HepG2 (cell line): ENCODE data around the gene GPRIN1. TPM values are rescaled to one million over a fixed set of nuclear protein-coding genes. Genes with fewer than 3 reads are reported as not detected.

Source experiments
- E2F5 ChIP-seq: sonication (generic); formaldehyde crosslinking; conservative IDR thresholded peaks from 2 replicates; pipeline ENCODE4 v1.4.0; 2020; ENCODE audit warnings: missing genetic modification reagents
- PRDM10 ChIP-seq: sonication (generic); formaldehyde crosslinking; IDR thresholded peaks from 2 replicates; pipeline ENCODE4 v1.4.0; 2020; ENCODE audit warnings: low read depth, missing genetic modification reagents
- PREB ChIP-seq: sonication (generic); formaldehyde crosslinking; IDR thresholded peaks from 2 replicates; pipeline ENCODE4 v1.4.0; 2020; ENCODE audit warnings: missing genetic modification reagents
- ZFY ChIP-seq: sonication (generic); formaldehyde crosslinking; IDR thresholded peaks from 2 replicates; pipeline ENCODE4 v1.4.0; 2020; ENCODE audit warnings: missing genetic modification reagents
- ZMYM2 ChIP-seq: sonication (generic); formaldehyde crosslinking; IDR thresholded peaks from 2 replicates; pipeline ENCODE4 v1.8.0; 2022; ENCODE audit warnings: mild to moderate bottlenecking, missing genetic modification reagents
- polyA plus RNA-seq, 8 experiments: library from polyadenylated mRNA; depleted of rRNA in 3 of 8; stranded (reverse) in 7 of 8; unstranded in 1 of 8; fragments of >200 nt; fragmentation: Illumina TruSeq in 4 of 8; extraction: Trizol in 4 of 8; gene quantifications; 2 replicates each; pipeline versions ENCODE4 v1.2.1 to v1.2.3, GENCODE V29; 2011 to 2016; ENCODE audit warnings: low read depth in 4 of 8, missing spikeins in 1 of 8, mixed read lengths in 1 of 8; ENCODE audit not compliant: insufficient read depth in 1 of 8
- total RNA-seq, 5 experiments: library from RNA; depleted of rRNA; stranded (reverse); fragments of >200 nt; fragmentation: Illumina TruSeq; extraction: Trizol; gene quantifications; 2 replicates each; pipeline ENCODE4 v1.2.3, GENCODE V29; 2016; ENCODE audit warnings: low read depth in 1 of 5
- TF ChIP-seq, protein P1 (sequence below): sonication (generic); formaldehyde crosslinking; IDR thresholded peaks from 2 replicates; pipeline ENCODE4 v1.8.1; 2023; ENCODE audit warnings: mild to moderate bottlenecking, missing genetic modification reagents

The GPRIN1 gene
- total and polyA plus RNA-seq, 2 of the 13 experiments (the other 11 are each of a cell fraction or from before 2014, with no cell fraction given): 0.32 to 2.0 TPM

DNA sequence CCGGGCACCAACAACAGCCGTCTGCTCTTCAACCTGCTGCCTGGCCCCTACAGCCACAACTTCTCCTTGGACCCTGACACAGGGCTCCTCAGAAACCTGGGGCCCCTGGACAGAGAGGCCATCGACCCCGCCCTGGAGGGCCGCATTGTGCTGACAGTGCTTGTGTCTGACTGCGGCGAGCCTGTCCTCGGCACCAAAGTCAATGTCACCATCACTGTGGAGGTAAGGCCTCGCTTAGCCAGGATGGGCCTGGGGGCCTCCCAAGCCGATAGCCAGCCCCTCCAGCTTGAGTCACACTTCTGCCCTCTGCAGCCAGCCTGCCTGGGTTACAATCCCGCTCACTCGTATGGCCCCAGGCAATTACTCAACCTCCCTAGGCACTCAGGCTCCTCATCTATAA lies 28.6 kb downstream of the GPRIN1 start (continued):
- TF ChIP-seq PRDM10 (CRISPR knock-in tag) (no peak), ZMYM2 (CRISPR knock-in tag) (no peak), E2F5 (CRISPR knock-in tag) (no peak), PREB (CRISPR knock-in tag) (no peak), ZFY (CRISPR knock-in tag) (no peak)
- TF ChIP-seq, protein P1, sequence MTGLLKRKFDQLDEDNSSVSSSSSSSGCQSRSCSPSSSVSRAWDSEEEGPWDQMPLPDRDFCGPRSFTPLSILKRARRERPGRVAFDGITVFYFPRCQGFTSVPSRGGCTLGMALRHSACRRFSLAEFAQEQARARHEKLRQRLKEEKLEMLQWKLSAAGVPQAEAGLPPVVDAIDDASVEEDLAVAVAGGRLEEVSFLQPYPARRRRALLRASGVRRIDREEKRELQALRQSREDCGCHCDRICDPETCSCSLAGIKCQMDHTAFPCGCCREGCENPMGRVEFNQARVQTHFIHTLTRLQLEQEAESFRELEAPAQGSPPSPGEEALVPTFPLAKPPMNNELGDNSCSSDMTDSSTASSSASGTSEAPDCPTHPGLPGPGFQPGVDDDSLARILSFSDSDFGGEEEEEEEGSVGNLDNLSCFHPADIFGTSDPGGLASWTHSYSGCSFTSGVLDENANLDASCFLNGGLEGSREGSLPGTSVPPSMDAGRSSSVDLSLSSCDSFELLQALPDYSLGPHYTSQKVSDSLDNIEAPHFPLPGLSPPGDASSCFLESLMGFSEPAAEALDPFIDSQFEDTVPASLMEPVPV (CRISPR knock-in tag): no peak
